GM18861 (cell line): ENCODE measurements around the gene ERICH3.

ENCODE experiments used
- ATAC-seq: cut with Tn5 transposase; IDR thresholded peaks from one replicate; pipeline ENCODE4 v1.9.1; 2021; ENCODE audit not compliant: unreplicated experiment

Gene ERICH3

GRCh38 chr1:74673351-74674111 is at the start of gene ERICH3:
TSS of gene ERICH3 (minus strand) at chr1:74673792. CDS start at chr1:74673519, 273 bp downstream.
- ATAC-seq, result no peak

DNA sequence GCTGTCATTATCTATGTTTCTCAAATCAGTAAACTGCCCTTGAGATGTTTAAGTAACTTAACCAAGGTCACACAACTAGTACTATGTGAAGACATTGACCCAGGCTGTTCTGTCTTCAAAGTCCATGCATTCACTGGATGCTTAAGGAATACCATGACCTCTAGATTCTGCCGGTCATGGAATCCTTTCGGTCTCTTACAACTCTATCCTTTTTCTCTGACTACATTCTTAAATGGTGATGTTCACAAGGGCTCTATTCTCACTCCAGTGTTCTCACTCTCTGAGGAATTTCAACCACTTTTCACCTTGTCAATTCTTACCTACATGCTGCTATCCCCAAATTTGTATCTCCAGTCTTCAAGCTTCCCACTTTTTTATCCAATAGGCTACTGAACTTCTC is 44.0 kb upstream of the ERICH3 start:
- ATAC-seq, result no peak

DNA sequence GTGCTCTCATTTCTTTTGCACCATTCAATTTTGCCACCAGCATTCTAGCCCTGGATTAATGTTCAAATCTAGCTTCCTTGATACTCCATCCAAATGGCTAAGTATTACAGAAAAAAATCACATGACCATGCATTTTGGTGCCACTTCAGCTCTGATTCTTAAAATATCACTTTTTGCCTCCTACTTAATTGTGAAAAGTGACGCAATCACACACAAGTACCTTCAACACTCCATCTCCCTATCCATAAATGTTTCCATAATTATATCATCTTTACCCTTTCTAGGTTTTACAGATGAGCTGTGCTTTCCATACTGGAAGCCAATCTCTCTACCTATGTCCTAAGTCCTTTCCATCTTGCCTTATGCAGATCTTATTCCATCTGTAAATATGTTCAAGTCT is 43.2 kb upstream of the ERICH3 start:
- no peak for ATAC-seq

DNA sequence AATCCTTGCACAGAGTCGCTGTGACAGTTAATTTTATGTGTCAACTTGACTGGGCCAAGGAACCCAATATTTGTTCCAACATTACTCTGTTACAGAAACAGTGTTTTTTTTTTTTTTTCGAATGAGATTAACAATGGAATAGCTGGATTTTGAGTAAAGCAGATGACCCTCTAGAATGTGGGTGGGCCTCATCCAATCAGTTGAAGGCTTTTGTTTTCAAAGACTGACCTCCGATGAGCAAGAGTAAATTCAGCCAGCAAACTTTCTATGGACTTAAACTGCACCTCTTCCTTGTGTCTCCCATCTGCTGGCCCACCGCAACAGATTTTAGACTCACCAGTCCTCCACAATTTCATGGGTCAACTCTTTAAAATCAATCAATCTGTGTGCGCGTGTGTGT is 42.2 kb upstream of the ERICH3 start:
- ATAC-seq, result no peak

GRCh38 chr1:74715236-74715502 is 41.6 kb upstream of the ERICH3 start:
- ATAC-seq, result no peak

- peak; percentile 50 for ATAC-seq
Observed at GRCh38 chr1:74714429-74715235, 41.0 kb upstream of the ERICH3 start.

DNA sequence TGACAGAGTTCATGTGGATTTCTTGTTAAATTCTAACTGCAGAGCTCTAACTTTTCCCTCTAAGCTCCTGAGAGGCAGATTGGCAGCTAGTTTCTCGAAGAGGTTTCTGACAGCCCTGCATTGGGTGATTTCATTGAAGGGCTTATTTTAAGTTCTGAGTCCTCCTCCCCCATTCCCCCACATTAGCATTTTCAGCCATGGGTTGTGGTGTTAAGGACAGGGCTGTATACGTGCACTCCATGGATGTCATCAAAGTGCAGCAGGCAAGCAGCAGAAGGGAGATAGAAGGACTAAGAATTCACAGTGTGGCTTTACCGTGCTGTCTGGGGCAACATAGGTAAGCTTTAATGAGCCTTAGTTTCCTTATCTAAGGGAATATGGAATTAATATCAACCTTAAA is 40.3 kb upstream of the ERICH3 start:
- no peak for ATAC-seq

- no peak for ATAC-seq
Observed at GRCh38 chr1:74712881-74713280, 39.3 kb upstream of the ERICH3 start.

DNA sequence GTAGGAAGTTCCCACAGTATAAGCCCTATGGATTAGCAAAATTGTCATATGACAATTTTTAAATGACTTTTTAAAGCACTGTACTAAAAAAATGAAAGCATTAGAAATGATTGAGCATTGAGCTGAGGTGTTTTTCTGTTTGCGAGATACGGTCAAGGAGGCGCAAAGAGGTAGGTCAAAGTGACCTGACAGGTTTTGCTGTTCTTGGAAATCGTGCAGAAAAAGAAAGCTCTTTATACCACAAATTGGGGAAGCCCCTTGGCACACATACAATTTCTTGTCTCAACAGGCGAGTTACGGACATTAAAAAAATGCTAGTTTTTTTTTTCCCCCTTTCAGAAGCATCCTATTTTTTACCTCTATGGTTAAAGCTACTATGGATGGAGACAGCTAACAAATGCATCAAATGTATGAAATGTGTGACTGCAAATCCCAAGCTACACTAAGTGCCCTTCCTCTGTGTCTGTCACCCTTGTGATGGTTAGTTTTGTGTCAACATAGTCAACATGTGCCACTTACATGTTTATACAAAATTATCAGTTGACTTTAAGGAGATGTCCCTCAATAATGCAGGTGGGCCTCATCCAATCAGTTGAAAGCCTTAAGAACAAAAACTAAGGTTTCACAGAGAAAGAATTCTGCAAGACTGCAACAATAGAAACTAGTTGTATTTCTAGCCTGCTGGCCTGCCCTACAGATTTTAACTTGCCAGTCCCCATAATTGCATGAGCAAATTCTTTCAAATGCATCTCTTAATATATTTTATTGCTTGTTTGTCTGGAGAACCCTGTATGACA is 30.0 kb upstream of the ERICH3 start:
- no peak for ATAC-seq

DNA sequence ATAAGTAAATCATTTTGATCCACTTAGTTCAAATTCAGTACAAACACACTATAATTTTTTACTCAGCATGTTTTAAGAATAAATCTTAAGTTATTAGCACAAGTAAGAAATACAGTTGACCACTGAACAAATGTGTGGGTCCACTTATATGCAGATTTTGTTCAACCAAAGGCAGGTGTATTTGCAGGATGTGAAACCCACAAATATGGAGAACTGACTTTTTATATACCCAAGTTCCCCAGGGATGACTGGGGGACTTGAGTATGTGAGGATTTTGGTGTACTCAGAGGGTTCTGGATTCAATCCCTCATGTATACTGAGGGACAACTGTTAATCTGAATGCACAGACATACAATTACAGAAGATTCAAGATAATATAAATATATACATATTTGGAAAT is 25.7 kb upstream of the ERICH3 start:
- ATAC-seq, result no peak

DNA sequence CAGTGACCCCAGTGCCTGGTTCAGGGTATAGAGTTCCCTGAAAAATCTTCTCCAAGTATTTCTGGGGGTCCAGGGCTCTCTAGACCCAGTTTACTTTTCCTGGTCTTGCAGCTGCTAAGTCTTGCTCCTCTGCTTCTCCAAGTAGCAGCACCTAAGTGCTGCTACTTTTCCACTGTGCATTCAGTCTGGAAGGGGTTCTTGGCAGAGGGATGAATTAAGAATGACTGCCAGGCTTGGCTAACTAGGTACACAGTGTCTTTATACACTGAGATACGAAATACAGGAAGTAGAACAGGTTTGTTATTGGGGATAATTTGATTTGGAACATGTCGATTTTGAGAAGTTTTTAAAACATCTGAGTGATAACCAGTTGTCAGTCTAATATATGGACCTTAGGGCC is 24.2 kb upstream of the ERICH3 start:
- no peak for ATAC-seq

DNA sequence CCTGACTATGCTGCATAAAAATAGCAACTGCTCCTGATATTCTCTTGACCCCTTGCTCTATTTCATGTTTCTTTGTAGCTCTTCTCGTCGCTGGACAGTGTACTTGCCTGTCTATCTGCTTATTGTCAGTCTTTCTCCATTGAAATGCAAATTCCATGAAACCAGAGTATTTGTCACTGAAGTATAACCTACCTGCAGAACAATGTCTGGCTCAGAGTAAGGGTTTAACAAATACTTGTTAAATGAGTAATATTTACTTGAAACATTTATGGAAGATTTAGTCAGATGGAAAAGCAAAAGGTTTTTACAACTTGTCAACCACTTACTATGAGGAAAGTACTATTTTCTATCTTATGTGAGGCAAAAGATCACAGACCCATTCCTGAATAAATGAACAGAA is 19.9 kb upstream of the ERICH3 start:
- ATAC-seq, result no peak

DNA sequence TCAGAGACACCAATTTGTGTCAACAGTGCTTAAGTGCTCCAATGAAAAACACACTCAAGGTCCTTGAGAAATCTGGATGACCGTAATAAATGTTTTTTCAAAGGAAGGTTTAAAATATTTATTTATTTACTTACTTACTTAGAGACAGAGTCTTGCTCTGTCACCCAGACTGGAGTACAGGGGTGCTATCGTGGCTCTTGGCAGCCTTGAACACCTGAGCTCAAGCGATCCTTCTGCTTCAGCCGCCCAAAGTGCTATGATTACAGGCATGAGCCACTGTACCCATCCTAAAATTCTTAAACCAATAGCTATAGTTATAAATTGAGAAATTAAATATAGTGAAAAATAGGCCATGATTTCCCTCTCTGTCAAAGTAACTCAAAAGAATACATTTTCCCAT is 17.3 kb upstream of the ERICH3 start:
- no peak for ATAC-seq

DNA sequence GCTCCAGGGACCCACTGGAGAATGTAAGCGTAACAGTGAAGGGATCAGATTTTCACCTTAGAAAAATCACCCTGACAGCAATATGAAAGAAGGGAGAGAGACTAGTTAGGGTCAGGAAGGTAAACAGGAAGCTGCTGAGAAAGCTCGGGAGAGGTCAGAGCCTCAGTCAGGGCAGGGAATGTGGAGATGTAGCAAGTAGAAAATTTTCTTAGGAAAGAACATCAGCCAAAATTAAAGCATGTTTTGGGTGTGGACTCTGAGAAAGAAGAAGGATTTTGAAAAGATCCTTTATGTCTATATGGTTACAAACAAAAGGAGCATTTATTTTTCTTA is 16.7 kb upstream of the ERICH3 start:
- no peak for ATAC-seq

GRCh38 chr1:74689621-74690363 is 16.2 kb upstream of the ERICH3 start:
- ATAC-seq, result peak; percentile 59

- no peak for ATAC-seq
Observed at GRCh38 chr1:74686928-74687327, 13.3 kb upstream of the ERICH3 start.

DNA sequence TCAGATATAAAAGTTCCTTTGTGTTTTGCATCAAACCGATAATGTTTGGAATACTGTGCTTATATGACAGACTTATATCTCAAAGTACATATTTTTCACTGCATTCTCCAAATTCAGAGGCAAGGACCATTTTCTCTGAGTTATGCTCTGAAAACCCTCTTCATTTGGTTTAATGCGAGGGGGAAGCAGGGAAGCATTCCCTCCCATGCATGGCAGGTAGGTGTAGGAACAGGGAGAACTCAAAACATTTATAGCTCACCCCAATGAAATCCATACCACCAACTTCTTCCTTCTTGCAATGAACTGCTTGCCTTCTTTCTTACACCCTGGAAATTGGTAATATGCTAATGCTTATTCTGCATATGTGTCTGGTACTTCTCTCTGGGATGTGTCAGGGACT is 10.7 kb upstream of the ERICH3 start:
- ATAC-seq, result no peak

GRCh38 chr1:74683656-74684055 is 10.1 kb upstream of the ERICH3 start:
- ATAC-seq, result no peak

GRCh38 chr1:74681851-74682250 is 8.3 kb upstream of the ERICH3 start:
- ATAC-seq, result no peak

DNA sequence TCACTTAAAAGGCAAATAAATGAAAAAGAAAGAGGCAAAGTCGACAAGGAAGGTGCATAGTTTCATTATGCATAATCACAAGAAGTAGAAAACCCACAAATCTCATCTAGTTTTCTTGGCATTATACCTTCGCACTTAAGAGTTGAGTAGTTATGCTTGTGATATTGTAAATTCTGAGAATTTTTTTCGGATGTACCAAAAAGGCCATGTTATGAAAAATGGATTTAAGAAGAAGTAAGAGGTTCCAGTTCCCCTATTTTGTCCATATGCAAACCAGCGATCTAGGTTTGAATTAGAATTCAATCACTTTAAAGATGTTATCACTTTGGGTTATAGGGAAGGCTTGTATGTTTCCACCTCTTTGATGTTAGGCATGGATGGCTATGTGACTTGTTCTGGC is 7.9 kb upstream of the ERICH3 start:
- ATAC-seq, result peak; percentile 81

GRCh38 chr1:74681001-74681400 is 7.4 kb upstream of the ERICH3 start:
- peak; percentile 25 for ATAC-seq
